T-helper 17 cell (primary cell): ENCODE results near the gene SDR42E1. TPM values are rescaled to one million over a fixed set of nuclear protein-coding genes. Genes with fewer than 3 reads are reported as not detected.
A peak's percentile ranks its signal among the peaks of the same experiment; 100 is the strongest.
"Not testable (repeated sequence)": the region's sequence is repeated elsewhere in the genome, so short reads cannot be mapped to it uniquely, and the experiment has no call there.

Experiments
- ATAC-seq: fragments of 150-1000 bp; cut with Tn5 transposase; 2 replicates; pipeline ENCODE4 v1.10.0; 2021; ENCODE audit warnings: mild to moderate bottlenecking, moderate library complexity
- DNase-seq, 3 donors: peaks; one replicate each; pipeline versions ENCODE4 v3.0.0 to v3.0.0-alpha.2; 2020 to 2021
- H3K9me3 ChIP-seq: one replicate; pipeline ENCODE4 v1.7.0; 2013; ENCODE audit warnings: low read length, mild to moderate bottlenecking; ENCODE audit not compliant: control insufficient read depth, poor library complexity, severe bottlenecking
- H3K27ac Mint-ChIP-seq: one replicate; pipeline ENCODE4 v1.8.0; 2022; ENCODE audit warnings: mild to moderate bottlenecking, moderate library complexity, mixed read lengths
- H3K27me3 Mint-ChIP-seq: one replicate; pipeline ENCODE4 v1.8.0; 2022; ENCODE audit warnings: mixed read lengths
- H3K36me3 Mint-ChIP-seq: one replicate; pipeline ENCODE4 v1.8.0; 2022; ENCODE audit warnings: low read depth, mixed read lengths
- H3K4me1 Mint-ChIP-seq: one replicate; pipeline ENCODE4 v1.8.0; 2022; ENCODE audit warnings: mild to moderate bottlenecking, mixed read lengths
- H3K4me3 Mint-ChIP-seq: one replicate; pipeline ENCODE4 v1.8.0; 2022; ENCODE audit warnings: mild to moderate bottlenecking, moderate library complexity, mixed read lengths
- total RNA-seq, 4 donors: library from RNA in 2 of 4; stranded (reverse) in 2 of 4; gene quantifications; one replicate each; pipeline ENCODE4 v1.2.3 and lab custom pipeline; 2022 to 2026

Gene SDR42E1
- total RNA-seq, 2 donors from 2014 or later = 4.9 TPM

DNA sequence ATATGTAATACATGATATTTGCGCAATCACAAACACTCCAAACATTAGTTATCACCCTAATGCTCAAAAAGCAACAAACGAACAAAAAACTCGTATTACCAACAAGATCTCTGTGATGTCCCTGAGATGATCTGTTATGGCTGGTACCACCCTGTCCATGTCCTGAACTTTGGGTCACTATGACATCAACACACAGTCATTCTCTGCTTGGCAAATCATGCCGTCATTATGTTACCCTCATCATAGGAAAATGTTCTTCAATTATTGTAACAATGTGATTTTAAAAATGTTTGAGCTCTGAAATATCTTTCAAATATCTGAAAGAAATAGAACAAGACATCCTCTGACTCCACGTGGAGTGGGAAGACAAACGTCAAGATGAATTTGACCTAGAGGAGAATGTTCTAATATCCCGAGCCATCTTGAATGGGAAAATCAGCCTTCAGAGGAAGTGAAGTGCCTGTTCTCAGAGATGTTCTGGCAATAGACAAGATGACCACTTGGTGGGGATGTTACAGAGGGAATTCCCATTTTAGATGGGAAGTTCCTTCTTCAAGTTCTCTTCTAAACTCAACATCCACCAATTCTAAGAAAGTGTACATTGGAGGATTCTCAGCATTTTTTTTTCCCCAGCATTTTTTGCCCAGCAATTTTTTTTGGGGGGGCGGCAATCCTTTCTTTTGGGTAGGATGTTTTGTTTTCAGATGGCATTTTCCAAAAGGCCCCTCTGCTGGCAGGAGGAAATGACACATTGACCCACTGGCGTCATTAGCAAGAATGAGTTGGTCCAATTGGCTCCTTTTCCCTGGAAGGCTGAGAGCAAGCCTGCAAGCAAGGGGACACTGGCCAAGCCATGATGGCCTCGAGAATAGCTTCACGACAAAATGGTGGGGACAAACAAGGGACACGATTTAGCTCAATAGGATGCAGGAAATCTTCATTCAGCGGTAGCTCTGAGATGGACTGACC is 20.1 kb upstream of the SDR42E1 start:
- Mint-ChIP-seq H3K36me3 (peaks cover 2% of the 10 kb centered on the region), H3K4me1 (peaks cover 3% of the 10 kb centered on the region), H3K4me3 (no peak overlapping the region), H3K27me3 (peaks cover 44% of the 10 kb centered on the region), H3K27ac (no peak overlapping the region)
- DNase-seq = no peak
- no peak for ATAC-seq
- no peaks in the 10 kb centered on the region for H3K9me3 ChIP-seq

GRCh38 chr16:82027629-82028064 is 16.4 kb upstream of the SDR42E1 start:
- Mint-ChIP-seq H3K4me3 (no peak overlapping the region), H3K27me3 (peaks cover 36% of the 10 kb centered on the region), H3K4me1 (no peaks in the 10 kb centered on the region), H3K27ac (no peak overlapping the region), H3K36me3 (peaks cover 3% of the 10 kb centered on the region)
- DNase-seq (no peak), ATAC-seq (no peak)
- no peaks in the 10 kb centered on the region for H3K9me3 ChIP-seq

DNA sequence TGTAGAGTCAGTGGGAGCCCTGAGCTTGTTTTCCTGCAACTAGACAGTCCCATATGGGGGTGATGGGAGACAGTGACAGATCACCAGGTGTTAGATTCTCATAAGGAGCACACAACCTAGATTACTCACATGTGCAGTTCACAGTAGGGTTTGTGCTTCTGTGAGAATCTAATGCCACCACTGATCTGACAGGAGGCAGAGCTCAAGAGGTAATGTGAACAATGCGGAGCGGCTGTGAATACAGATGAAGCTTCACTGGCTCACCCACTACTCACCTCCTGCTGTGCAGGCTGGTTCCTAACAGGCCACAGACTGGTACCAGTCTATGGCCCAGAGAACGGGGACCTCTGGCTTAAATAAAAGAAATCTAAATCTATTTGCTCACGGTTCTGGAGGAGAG is 13.6 kb upstream of the SDR42E1 start:
- Mint-ChIP-seq H3K4me3 (no peak overlapping the region), H3K4me1 (no peaks in the 10 kb centered on the region), H3K27me3 (peaks cover 34% of the 10 kb centered on the region), H3K27ac (no peak overlapping the region), H3K36me3 (peaks cover 3% of the 10 kb centered on the region)
- DNase-seq (no peak), ATAC-seq (no peak)
- no peaks in the 10 kb centered on the region for H3K9me3 ChIP-seq

GRCh38 chr16:82024316-82024715 is 13.0 kb upstream of the SDR42E1 start:
- H3K36me3 Mint-ChIP-seq = peaks cover 7% of the 10 kb centered on the region
- H3K27me3 Mint-ChIP-seq = peaks cover 39% of the 10 kb centered on the region
- H3K4me3 Mint-ChIP-seq = no peak overlapping the region
- ATAC-seq (no peak), DNase-seq (no peak)
- no peaks in the 10 kb centered on the region for H3K9me3 ChIP-seq
- H3K4me1 Mint-ChIP-seq = no peaks in the 10 kb centered on the region
- no peak overlapping the region for H3K27ac Mint-ChIP-seq

DNA sequence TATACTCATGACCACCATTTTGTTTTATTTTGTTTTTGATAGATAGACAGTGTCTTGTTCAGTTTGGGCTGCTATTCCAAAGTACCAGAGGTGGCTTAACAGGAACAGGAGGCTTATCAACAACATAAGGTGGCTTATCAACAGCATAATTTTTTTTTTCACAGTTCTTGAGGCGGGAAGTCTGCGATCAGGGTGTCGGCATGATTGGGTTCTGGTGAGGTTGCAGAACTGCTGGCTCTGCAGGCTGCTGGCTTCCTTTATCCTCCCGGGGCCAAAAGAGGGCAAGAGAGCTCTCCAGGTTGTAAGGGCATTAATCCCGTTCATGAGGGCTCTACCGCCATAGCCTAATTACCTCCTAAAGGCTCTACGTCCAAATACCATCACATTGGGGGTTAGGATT is 11.9 kb upstream of the SDR42E1 start:
- H3K36me3 Mint-ChIP-seq = peaks cover 10% of the 10 kb centered on the region
- H3K4me3 Mint-ChIP-seq = no peak overlapping the region
- H3K4me1 Mint-ChIP-seq = no peaks in the 10 kb centered on the region
- DNase-seq (no peak), ATAC-seq (no peak)
- no peaks in the 10 kb centered on the region for H3K9me3 ChIP-seq
- no peak overlapping the region for H3K27ac Mint-ChIP-seq
- H3K27me3 Mint-ChIP-seq = peaks cover 51% of the 10 kb centered on the region

DNA sequence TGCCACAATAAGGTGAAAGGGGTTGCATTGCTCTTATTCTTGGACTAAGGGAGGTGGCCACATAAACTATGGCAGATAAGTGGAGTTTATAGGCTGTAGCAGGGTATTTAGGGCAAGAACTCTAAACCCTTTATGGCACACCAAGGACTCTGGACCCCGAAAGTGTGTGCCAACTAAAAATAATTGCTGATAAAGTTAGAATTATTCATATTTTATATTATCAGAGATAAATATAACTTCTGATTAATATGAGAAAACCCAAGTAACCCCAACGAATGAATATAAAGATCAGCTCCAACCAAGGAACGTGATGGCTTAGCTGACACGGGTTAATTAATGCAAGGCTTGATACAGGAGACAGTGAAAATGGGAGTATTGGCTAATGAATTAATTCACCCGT is 8.8 kb upstream of the SDR42E1 start:
- Mint-ChIP-seq H3K4me3 (no peak overlapping the region), H3K27me3 (peaks cover 57% of the 10 kb centered on the region)

GRCh38 chr16:82019535-82019934 is 8.3 kb upstream of the SDR42E1 start:
- DNase-seq = no peak
- ATAC-seq = no peak
- peaks cover 57% of the 10 kb centered on the region for H3K27me3 Mint-ChIP-seq
- no peak overlapping the region for H3K27ac Mint-ChIP-seq
- H3K36me3 Mint-ChIP-seq = peaks cover 10% of the 10 kb centered on the region
- no peaks in the 10 kb centered on the region for H3K4me1 Mint-ChIP-seq
- no peaks in the 10 kb centered on the region for H3K9me3 ChIP-seq
- H3K4me3 Mint-ChIP-seq = no peak overlapping the region

More for the DNA sequence above, 8.8 kb upstream of the SDR42E1 start:
- no peaks in the 10 kb centered on the region for H3K9me3 ChIP-seq
- DNase-seq (no peak), ATAC-seq (no peak)
- Mint-ChIP-seq H3K27ac (no peak overlapping the region), H3K4me1 (no peaks in the 10 kb centered on the region), H3K36me3 (peaks cover 10% of the 10 kb centered on the region)

GRCh38 chr16:82017911-82018568 is 6.8 kb upstream of the SDR42E1 start:
- H3K4me1 Mint-ChIP-seq = no peaks in the 10 kb centered on the region
- H3K36me3 Mint-ChIP-seq = peaks cover 8% of the 10 kb centered on the region
- peaks cover 42% of the 10 kb centered on the region for H3K27me3 Mint-ChIP-seq
- ATAC-seq (no peak), DNase-seq (no peak)
- H3K27ac Mint-ChIP-seq = no peak overlapping the region
- H3K4me3 Mint-ChIP-seq = no peak overlapping the region
- H3K9me3 ChIP-seq = no peaks in the 10 kb centered on the region

DNA sequence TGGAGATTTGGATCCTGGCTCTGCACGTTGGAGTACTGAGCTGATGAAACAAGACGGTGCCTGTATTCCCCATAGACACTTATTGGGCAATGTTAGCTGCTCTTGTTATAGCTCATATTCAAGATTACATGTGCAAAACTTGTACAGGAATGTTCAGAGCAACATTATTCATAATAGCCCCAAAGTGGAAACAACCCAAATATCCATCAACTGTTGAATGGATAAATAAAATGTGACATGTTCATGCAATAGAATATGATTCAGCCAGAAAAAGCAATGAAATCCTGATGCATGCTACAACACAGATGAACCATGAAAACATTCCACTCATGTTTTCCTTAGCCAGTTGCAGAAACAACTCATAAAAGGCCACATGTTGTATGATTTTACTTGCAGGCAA is 5.7 kb upstream of the SDR42E1 start:
- no peak overlapping the region for H3K4me3 Mint-ChIP-seq
- H3K36me3 Mint-ChIP-seq = peaks cover 8% of the 10 kb centered on the region
- H3K9me3 ChIP-seq = no peaks in the 10 kb centered on the region
- H3K4me1 Mint-ChIP-seq = no peaks in the 10 kb centered on the region
- peaks cover 39% of the 10 kb centered on the region for H3K27me3 Mint-ChIP-seq
- DNase-seq (no peak), ATAC-seq (no peak)
- H3K27ac Mint-ChIP-seq = no peak overlapping the region

GRCh38 chr16:82016263-82016662 is 5.0 kb upstream of the SDR42E1 start:
- H3K36me3 Mint-ChIP-seq = peaks cover 8% of the 10 kb centered on the region
- no peak overlapping the region for H3K4me3 Mint-ChIP-seq
- DNase-seq (no peak), ATAC-seq (no peak)
- H3K4me1 Mint-ChIP-seq = peaks cover 4% of the 10 kb centered on the region
- H3K27ac Mint-ChIP-seq = no peak overlapping the region
- peaks cover 38% of the 10 kb centered on the region for H3K27me3 Mint-ChIP-seq
- no peaks in the 10 kb centered on the region for H3K9me3 ChIP-seq

DNA sequence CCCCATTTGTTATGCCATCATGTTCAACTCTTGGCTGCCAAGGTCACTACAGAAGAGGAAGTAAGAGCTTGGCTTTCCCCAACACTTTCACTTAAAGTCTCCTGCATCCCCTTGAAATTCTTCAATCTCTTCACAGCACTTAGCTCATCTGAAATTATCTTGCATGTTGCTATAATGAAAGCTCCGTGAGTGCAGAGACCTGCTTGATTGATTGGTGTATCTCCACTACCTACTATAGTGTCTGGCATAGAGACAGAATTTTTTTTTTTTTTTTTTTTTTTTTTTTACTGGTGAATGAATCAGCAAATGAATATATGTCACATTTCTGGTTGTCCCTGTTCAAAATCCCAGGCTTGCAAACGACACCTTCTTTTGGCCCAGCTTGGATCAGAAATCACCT is 1.9 kb upstream of the SDR42E1 start:
- H3K36me3 Mint-ChIP-seq = no peaks in the 10 kb centered on the region
- H3K4me1 Mint-ChIP-seq = peaks cover 10% of the 10 kb centered on the region
- ATAC-seq = no peak
- H3K27ac Mint-ChIP-seq = no peak overlapping the region
- DNase-seq = no peak
- H3K4me3 Mint-ChIP-seq = no peak overlapping the region
- H3K9me3 ChIP-seq = no peaks in the 10 kb centered on the region
- H3K27me3 Mint-ChIP-seq = peaks cover 14% of the 10 kb centered on the region

- H3K9me3 ChIP-seq = no peaks in the 10 kb centered on the region
- H3K27ac Mint-ChIP-seq = peak overlapping the region; percentile 87
- H3K36me3 Mint-ChIP-seq = no peaks in the 10 kb centered on the region
- DNase-seq = no peak
- peak overlapping the region; percentile 86 for H3K4me3 Mint-ChIP-seq
- H3K27me3 Mint-ChIP-seq = peaks cover under 1% of the 10 kb centered on the region
- peaks cover 14% of the 10 kb centered on the region for H3K4me1 Mint-ChIP-seq
- ATAC-seq = no peak
These were observed 621 bp downstream of the SDR42E1 start for GRCh38 chr16:82010649-82011048.

GRCh38 chr16:82009789-82010188 is 1.5 kb downstream of the SDR42E1 start:
- H3K27me3 Mint-ChIP-seq, H3K36me3 Mint-ChIP-seq, ATAC-seq: not testable (repeated sequence)

More at GRCh38 chr16:82009789-82010188, 1.5 kb downstream of the SDR42E1 start:
- not testable (repeated sequence) for DNase-seq, H3K4me3 Mint-ChIP-seq, H3K27ac Mint-ChIP-seq, H3K9me3 ChIP-seq
- peaks cover 20% of the 10 kb centered on the region for H3K4me1 Mint-ChIP-seq
